Neural progenitor cell (in vitro differentiated cells): Measurements from ENCODE around the gene PRKCE. TPM values are rescaled to one million over a fixed set of nuclear protein-coding genes. Genes with fewer than 3 reads are reported as not detected.

Experiments used
- DNase-seq: peaks from one replicate; pipeline ENCODE4 v3.0.0-alpha.2; 2016; ENCODE audit warnings: low spot score
- H2AFZ ChIP-seq: fragments of 200-600 bp; sonication (generic); replicated peaks from 2 replicates; pipeline ENCODE4 v1.6.1; 2016; ENCODE audit warnings: antibody characterized with exemption
- H3F3A ChIP-seq: fragments of 200-600 bp; sonication (generic); 2 replicates; pipeline ENCODE4 v1.6.1; 2016; ENCODE audit warnings: antibody characterized with exemption, low read depth
- H3K27ac ChIP-seq: fragments of 200-600 bp; sonication (generic); 2 replicates; pipeline ENCODE4 v1.5.1; 2016; ENCODE audit warnings: mild to moderate bottlenecking
- H3K27me3 ChIP-seq: fragments of 200-600 bp; sonication (generic); 2 replicates; pipeline ENCODE4 v1.6.1; 2016; ENCODE audit warnings: mild to moderate bottlenecking, moderate library complexity
- H3K36me3 ChIP-seq: fragments of 200-600 bp; sonication (generic); 2 replicates; pipeline ENCODE4 v1.5.1; 2016
- H3K4me1 ChIP-seq: fragments of 200-600 bp; sonication (generic); 2 replicates; pipeline ENCODE4 v1.6.1; 2016; ENCODE audit warnings: mixed run types
- H3K4me2 ChIP-seq: fragments of 200-600 bp; sonication (generic); 2 replicates; pipeline ENCODE4 v1.6.1; 2016
- H3K4me3 ChIP-seq: fragments of 200-600 bp; sonication (generic); 2 replicates; pipeline ENCODE4 v1.5.1; 2016
- H3K79me2 ChIP-seq: fragments of 200-600 bp; sonication (generic); 2 replicates; pipeline ENCODE4 v1.6.1; 2016; ENCODE audit warnings: low read depth
- H3K9ac ChIP-seq: fragments of 200-600 bp; sonication (generic); 2 replicates; pipeline ENCODE4 v1.6.1; 2016
- H3K9me3 ChIP-seq: fragments of 200-600 bp; sonication (generic); 2 replicates; pipeline ENCODE4 v1.5.1; 2016; ENCODE audit warnings: low read depth
- H4K20me1 ChIP-seq: fragments of 200-600 bp; sonication (generic); 2 replicates; pipeline ENCODE4 v1.6.1; 2016; ENCODE audit warnings: low read depth
- H3K27ac Mint-ChIP-seq: 3 replicates; pipeline ENCODE4 v1.8.0; 2021; ENCODE audit warnings: mixed read lengths
- H3K27me3 Mint-ChIP-seq: 2 replicates; pipeline ENCODE4 v1.8.0; 2022; ENCODE audit warnings: low read depth, mild to moderate bottlenecking, inconsistent platforms, moderate library complexity, mixed read lengths; ENCODE audit not compliant: insufficient read depth
- H3K36me3 Mint-ChIP-seq: 3 replicates; pipeline ENCODE4 v1.8.0; 2021; ENCODE audit warnings: mixed read lengths
- H3K4me1 Mint-ChIP-seq: 3 replicates; pipeline ENCODE4 v1.8.0; 2021; ENCODE audit warnings: mixed read lengths
- H3K4me3 Mint-ChIP-seq: 3 replicates; pipeline ENCODE4 v1.8.0; 2021; ENCODE audit warnings: mild to moderate bottlenecking, moderate library complexity, mixed read lengths
- H3K9me3 Mint-ChIP-seq: 3 replicates; pipeline ENCODE4 v1.8.0; 2020; ENCODE audit warnings: mixed read lengths
- CTCF ChIP-seq: fragments of 200-600 bp; sonication (generic); IDR thresholded peaks from 2 replicates; pipeline ENCODE4 v1.5.1; 2017; ENCODE audit warnings: antibody characterized with exemption, mild to moderate bottlenecking
- EZH2 ChIP-seq: fragments of 200-600 bp; sonication (generic); IDR thresholded peaks from 2 replicates; pipeline ENCODE4 v1.6.1; 2017; ENCODE audit warnings: antibody characterized with exemption, mild to moderate bottlenecking, moderate library complexity
- EZH2phosphoT487 ChIP-seq: fragments of 200-600 bp; sonication (generic); IDR thresholded peaks from 2 replicates; pipeline ENCODE4 v1.6.1; 2017; ENCODE audit warnings: antibody characterized with exemption
- total RNA-seq: library from RNA; depleted of rRNA; stranded (reverse); fragments of >200 nt; gene quantifications from 2 replicates; pipeline ENCODE4 v1.2.3, GENCODE V29; 2015; ENCODE audit warnings: low replicate concordance

Gene PRKCE
- total RNA-seq, 1 donor from 2014 or later, result 4.1 TPM

DNA sequence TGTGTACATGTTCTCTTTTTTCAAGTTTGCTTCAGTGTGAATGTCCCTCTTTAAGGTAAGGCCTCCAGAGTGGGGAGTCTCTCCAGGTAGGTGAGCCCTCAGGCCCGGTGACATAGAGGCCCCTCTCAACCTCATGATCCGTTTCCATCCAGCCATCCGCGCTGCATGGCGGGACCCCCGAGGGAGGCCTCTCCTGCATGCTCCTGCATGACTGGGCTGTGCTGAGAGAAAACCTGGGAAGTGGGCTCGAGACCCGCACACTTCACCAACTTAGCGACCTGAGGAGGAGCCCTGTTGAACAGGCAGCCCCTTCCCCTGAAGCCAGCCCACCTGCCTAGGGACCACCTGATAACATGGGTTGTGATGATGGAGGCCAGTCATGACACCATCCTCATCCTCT lies 514.4 kb downstream of the PRKCE start:
- Mint-ChIP-seq H3K27me3 (peaks cover 5% of the 10 kb centered on the region), H3K4me1 (peaks cover 34% of the 10 kb centered on the region), H3K27ac (no peak overlapping the region), H3K9me3 (no peaks in the 10 kb centered on the region), H3K36me3 (no peaks in the 10 kb centered on the region), H3K4me3 (no peak overlapping the region)
- no peak for DNase-seq
- peaks cover 7% of the 10 kb centered on the region for H3K4me1 ChIP-seq
- H3K27ac ChIP-seq, result no peak overlapping the region
- no peak overlapping the region for H3K4me3 ChIP-seq
- no peak overlapping the region for H3K4me2 ChIP-seq
- H3F3A ChIP-seq, result no peaks in the 10 kb centered on the region
- no peak overlapping the region for H3K9ac ChIP-seq
- H3K79me2 ChIP-seq, result no peaks in the 10 kb centered on the region
- TF ChIP-seq CTCF (no peak), EZH2phosphoT487 (no peak), EZH2 (no peak)
- H3K27me3 ChIP-seq, result no peaks in the 10 kb centered on the region
- H3K36me3 ChIP-seq, result no peaks in the 10 kb centered on the region
- no peaks in the 10 kb centered on the region for H3K9me3 ChIP-seq
- no peak overlapping the region for H2AFZ ChIP-seq
- H4K20me1 ChIP-seq, result no peaks in the 10 kb centered on the region

DNA sequence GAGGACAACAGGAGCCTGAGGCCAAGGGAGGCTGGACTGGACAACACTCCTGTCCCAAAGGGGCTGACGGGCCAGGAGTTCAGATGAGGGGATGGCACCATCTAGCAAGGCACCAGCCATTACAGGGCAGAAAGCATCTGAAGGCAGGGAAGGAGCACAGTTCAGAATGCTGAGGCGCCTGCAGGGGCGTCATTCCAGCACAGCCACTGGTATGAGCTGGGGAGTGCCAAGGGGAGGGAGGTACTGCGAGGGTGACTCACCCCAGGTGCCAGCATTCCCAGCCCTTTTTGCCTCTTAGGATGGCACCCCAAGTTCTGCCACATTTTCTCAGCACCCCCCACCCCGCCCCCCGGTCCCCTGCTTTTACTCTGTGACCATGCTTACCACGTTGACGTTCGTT lies 515.9 kb downstream of the PRKCE start:
- DNase-seq, result no peak
- Histone ChIP-seq H3K4me3 (no peak overlapping the region), H3K36me3 (no peaks in the 10 kb centered on the region), H3K79me2 (no peaks in the 10 kb centered on the region), H3K9ac (no peak overlapping the region), H3K9me3 (no peaks in the 10 kb centered on the region), H2AFZ (no peak overlapping the region), H3K4me1 (peaks cover 17% of the 10 kb centered on the region), H3K27ac (no peak overlapping the region), H3F3A (no peaks in the 10 kb centered on the region), H3K4me2 (no peak overlapping the region), H4K20me1 (no peaks in the 10 kb centered on the region), H3K27me3 (no peaks in the 10 kb centered on the region)
- Mint-ChIP-seq H3K27ac (no peak overlapping the region), H3K4me3 (no peak overlapping the region), H3K27me3 (peaks cover 5% of the 10 kb centered on the region), H3K4me1 (peaks cover 42% of the 10 kb centered on the region), H3K9me3 (no peaks in the 10 kb centered on the region), H3K36me3 (no peaks in the 10 kb centered on the region)
- TF ChIP-seq EZH2phosphoT487 (no peak), CTCF (no peak), EZH2 (no peak)

DNA sequence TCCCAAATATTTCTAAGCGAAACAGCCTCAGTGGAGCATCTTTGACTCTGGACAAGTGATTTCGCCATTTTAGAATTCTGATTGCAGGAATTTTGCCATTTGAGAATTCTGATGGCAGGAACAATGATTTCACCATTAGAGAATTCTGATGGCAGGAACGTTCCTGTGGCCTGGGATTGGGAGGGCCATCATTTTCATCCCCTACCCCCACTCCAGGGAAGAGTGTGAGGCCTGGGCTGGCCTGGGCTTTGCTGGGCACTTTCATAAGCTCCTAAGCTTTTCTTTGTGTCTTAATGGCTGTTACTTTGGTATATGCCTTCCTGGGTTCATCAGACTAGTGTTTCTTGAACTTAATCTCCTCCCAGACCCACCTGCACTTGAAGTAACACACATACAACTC lies 516.4 kb downstream of the PRKCE start:
- H3K27ac Mint-ChIP-seq, result no peak overlapping the region

More for the DNA sequence above, 516.4 kb downstream of the PRKCE start:
- Histone ChIP-seq H3K9me3 (no peaks in the 10 kb centered on the region), H2AFZ (no peak overlapping the region), H3F3A (no peaks in the 10 kb centered on the region), H3K4me3 (no peak overlapping the region), H3K27me3 (no peaks in the 10 kb centered on the region), H3K4me2 (no peak overlapping the region), H3K4me1 (peaks cover 17% of the 10 kb centered on the region), H3K36me3 (no peaks in the 10 kb centered on the region), H4K20me1 (no peaks in the 10 kb centered on the region), H3K9ac (no peak overlapping the region), H3K27ac (no peak overlapping the region), H3K79me2 (no peaks in the 10 kb centered on the region)
- Mint-ChIP-seq H3K4me1 (peaks cover 42% of the 10 kb centered on the region), H3K27me3 (peaks cover 5% of the 10 kb centered on the region), H3K36me3 (no peaks in the 10 kb centered on the region), H3K9me3 (no peaks in the 10 kb centered on the region), H3K4me3 (no peak overlapping the region)
- TF ChIP-seq EZH2phosphoT487, result no peak
- TF ChIP-seq EZH2, result no peak
- TF ChIP-seq CTCF, result no peak
- no peak for DNase-seq
